ENCODE data around the gene THADA.
A peak's percentile ranks its signal among the peaks of the same experiment; 100 is the strongest.
"Not testable (repeated sequence)": the region's sequence is repeated elsewhere in the genome, so short reads cannot be mapped to it uniquely, and the experiment has no call there.

The THADA gene

GRCh38 chr2:43595603-43596412 lies at the start of gene THADA:
TSS of gene THADA (minus strand) at chr2:43596038. CDS start at chr2:43592392, 3,646 bp downstream.
- peak; percentile 100 for DNase-seq

DNA sequence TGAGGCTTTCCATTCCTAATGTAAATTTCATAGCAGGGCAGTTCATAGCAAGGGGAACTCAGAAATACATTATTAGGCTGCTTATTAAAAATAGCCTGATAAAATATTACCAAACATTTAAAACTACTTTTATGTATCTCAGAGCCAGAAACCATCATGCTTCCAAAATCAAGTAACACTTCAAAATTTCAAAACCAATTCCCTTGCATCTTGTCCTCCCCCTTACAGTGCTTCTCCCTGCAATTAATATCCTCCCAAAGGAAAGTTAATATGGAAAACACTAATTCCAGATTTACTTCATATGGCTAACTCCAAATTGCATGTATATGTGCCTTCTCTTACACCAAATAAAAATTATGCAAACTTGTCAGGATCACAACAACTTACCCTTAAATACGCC lies 47.8 kb upstream of the THADA start:
- DNase-seq, result no peak

GRCh38 chr2:43642363-43642762 lies 46.5 kb upstream of the THADA start:
- peak; percentile 16 for DNase-seq

DNA sequence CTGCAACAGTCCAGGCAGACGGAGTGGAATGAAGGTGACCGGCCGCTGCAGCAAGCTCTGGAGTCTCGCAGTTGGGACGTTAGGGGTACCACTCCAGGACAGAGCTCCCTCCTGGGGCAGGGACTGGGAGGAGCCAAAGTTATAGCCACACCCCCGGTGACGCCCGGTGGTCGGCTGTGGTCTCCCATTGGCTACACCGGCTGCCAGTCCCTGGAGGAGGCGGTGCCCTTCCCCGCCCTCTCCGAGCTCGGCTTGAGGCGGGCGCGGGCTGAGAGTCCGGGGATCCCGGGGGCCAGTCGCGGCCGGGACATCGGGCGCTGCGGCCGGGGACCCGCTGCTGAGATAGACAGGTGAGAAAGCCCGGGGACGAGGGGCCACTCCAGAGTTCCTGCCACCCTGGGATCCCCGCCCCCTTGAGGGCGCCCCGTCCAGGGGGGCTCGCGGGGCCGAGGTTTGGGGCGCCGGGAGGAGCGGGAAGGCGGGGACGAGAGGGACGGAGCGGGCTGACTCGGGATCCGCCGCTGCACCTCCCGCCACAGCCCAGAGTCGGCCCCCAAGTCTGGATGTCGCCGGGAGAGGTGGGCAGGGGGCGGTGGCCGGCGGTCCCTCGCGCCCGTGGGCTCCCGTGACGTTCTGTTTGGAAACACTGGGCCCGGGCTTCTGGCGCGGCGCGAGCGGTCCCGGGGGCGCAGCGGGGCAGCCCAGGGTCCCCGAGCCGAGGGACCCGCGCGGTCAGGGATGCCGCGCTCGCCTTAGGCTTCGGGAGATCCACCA lies 41.4 kb upstream of the THADA start, which contains the start of gene PLEKHH2:
Gene PLEKHH2, plus strand, starts transcription at position 231 of the 774 bp plus-strand sequence. CDS start 7,414 bp downstream, outside the sequence.
- DNase-seq, result peak; percentile 89

- DNase-seq, result no peak
Measured at GRCh38 chr2:43636621-43637020, 40.8 kb upstream of the THADA start.

GRCh38 chr2:43636153-43636552 lies 40.3 kb upstream of the THADA start:
- not testable (repeated sequence) for DNase-seq

DNA sequence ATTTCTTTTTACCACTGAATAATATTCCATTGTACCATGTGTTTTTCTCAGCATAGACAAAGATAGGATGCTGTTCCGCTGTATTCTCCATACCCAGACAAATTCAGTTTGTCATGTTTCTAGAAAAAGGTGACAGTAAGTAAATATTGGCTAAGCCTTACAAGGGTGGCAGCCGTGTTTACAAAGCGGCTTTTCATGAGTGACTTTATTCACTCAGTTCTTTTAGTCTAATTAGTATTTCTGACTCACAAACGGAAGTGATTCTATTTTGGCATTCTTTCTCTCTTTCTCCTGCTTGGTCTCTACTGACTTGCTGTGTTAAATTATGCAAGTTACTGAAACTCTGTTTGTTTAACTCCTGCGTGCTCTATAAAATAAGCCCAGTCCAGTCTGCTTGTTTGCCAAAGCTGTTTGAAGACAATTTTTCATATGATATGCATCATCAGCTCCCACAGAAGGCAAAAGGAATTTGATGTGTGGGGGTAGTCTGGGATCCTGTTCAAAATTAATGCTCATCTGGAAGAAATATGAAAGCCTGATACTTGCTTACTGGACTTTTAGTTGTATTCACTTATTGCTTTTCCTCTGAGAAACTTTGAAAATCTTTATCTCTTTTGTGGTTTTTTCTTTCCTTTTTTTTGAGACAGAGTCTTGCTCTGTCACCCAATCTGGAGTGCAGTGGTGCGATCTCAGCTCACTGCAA lies 38.9 kb upstream of the THADA start:
- no peak for DNase-seq

DNA sequence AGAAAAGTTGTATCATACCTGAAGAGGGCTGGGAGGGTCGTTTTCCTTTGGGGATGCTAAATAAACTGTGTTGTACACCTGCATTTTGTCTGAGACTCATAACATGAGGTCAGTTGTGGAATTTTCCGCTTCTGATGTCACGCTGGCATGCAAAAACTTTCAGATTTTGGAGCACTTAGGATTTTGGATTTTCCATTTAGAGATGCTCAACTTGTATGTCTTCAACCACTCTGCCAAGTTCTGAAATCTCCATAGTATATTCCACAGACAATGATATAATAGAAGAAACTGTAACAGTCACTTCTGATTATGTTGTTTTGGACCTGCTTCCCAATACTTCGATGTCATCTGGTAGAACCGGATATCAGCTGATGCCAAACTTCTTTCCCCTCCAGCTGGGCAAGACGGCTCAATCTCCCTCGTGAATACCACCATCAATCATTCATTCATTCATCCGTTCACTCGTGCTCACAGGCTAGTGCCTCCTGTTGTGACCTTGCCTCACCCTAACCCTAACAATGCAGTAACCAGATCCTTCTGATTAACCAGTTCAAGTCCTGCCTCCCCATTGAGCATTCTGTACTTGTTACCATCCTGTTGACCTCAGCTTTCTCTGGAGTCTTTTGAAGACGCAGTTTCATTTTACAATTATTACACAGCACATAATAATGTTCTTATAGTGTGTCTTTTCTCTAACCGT lies 35.9 kb upstream of the THADA start:
- DNase-seq, result no peak

- no peak for DNase-seq
Measured at GRCh38 chr2:43622931-43623451, 27.2 kb upstream of the THADA start.

- DNase-seq, result no peak
Measured at GRCh38 chr2:43619511-43619910, 23.7 kb upstream of the THADA start.

DNA sequence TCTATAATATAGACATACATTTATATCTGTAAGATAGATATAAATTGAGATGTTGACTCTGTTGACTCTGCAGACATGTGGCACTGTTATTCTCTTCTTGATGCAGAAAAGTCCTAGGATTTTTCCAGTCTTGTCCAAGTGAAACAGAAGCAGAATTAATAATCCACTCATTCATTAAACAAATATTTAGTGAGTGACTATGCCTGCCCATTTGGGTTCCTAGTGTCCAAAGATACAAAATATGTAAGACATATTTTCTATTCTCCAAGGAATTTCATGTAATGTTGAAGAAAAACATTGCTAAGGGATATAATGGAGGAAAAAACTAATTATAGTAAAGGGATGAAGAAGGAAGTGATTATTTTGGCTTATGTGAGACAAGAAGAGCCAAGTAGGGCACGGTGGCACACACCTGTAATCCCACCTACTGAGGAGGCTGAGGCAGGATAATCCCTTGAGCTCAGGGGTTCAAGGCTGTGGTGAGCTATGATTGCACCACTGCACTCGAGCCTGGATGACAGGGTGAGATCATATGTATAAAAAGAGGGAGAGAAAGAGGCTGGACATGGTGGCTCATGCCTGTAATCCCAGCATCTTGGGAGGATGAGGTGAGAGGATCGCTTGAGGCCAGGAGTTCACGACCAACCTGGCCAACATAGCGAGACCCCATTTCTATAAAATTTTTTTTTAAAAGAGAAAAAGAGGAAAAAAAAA lies 21.3 kb upstream of the THADA start:
- no peak for DNase-seq

GRCh38 chr2:43612944-43613343 lies 17.1 kb upstream of the THADA start:
- no peak for DNase-seq

- peak; percentile 89 for DNase-seq
Measured at GRCh38 chr2:43611987-43612894, 16.4 kb upstream of the THADA start.

GRCh38 chr2:43610361-43610760 lies 14.5 kb upstream of the THADA start:
- no peak for DNase-seq

- DNase-seq, result peak; percentile 86
Measured at GRCh38 chr2:43609290-43609918, 13.6 kb upstream of the THADA start.

DNA sequence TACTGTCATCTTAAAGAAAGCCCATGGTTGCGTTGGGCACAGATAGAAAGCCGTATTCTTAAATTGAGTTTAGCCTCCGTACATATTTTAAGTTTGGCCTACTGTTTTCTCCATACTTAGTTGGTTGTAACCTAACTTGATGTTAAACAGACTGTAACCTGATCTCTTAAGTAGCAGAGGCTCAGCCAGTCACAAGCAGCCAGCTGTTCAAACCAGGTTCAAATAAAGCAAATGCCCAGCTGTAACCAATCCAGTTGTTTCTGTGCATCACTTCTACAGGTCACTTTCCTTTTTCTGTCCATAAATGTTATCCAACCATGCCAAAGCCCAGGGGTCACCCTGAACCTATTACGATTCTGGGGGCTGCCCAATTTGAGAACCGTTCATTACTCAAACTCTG lies 10.0 kb upstream of the THADA start:
- DNase-seq, result no peak

DNA sequence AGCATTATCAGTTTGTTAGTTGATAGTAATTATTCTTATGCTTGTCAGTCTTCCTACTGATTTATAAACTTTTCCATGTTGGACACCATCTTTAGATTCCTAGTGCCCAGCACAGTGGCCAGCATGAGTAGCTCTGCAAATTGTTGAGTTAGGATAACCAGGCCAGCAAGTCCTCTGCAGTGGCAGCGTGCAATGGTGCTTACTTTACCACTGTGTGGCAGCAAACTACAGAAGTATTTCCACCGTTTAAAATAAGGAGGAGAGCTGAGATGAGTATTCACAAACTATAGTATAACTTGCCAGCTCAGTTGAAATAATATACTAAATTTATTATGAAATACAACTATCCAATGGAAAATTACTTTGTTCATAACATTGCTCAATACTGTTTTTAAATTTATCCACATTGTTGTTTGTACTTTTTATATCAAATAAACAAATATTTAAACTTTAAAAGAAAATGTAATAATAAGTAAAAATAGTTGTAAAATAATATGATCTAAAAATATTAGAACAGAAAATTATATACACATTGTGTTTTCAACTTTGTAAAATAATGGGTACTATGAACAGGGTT lies 9.3 kb upstream of the THADA start:
- peak; percentile 79 for DNase-seq

DNA sequence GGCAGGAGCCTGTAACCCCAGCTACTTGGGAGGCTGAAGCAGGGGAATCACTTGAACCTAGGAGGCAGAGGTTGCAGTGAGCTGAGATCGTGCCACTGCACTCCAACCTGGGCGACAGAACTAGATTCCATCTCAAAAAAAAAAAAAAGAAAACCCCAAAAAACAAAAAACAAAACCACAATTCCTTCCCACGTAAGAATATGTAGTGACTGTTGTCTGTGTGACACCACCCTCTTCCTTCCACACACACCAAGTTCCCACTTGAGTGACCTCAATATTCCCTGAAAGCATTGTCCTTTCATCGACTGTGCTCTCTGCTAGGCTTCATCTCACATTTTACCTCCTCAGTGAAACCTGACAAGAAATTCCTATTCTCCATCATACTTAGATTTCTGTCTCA lies 8.8 kb upstream of the THADA start:
- no peak for DNase-seq

DNA sequence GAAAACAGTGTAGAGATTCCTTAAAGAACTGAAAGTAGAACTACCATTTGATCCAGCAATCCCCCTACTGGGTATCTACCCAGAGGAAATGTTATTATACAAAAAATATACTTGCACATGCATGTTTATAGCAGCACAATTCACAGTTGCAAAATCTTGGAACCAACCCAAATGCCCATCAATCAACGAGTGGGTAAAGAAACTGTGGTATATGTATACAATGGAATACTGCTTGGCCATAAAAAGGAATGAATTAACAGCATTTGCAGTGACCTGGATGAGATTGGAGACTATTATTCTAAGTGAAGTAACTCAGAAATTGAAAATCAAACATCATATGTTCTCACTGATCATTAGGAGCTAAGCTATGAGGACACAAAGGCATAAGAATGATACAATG lies 4.8 kb upstream of the THADA start:
- not testable (repeated sequence) for DNase-seq

- no peak for DNase-seq
Measured at GRCh38 chr2:43594875-43595274, 963 bp downstream of the THADA start.
